ENCODE results near the gene ACOXL. TPM values are rescaled to one million over a fixed set of nuclear protein-coding genes. Genes with fewer than 3 reads are reported as not detected.

Gene ACOXL
- polyA plus RNA-seq, 2 donors, result not detected

DNA sequence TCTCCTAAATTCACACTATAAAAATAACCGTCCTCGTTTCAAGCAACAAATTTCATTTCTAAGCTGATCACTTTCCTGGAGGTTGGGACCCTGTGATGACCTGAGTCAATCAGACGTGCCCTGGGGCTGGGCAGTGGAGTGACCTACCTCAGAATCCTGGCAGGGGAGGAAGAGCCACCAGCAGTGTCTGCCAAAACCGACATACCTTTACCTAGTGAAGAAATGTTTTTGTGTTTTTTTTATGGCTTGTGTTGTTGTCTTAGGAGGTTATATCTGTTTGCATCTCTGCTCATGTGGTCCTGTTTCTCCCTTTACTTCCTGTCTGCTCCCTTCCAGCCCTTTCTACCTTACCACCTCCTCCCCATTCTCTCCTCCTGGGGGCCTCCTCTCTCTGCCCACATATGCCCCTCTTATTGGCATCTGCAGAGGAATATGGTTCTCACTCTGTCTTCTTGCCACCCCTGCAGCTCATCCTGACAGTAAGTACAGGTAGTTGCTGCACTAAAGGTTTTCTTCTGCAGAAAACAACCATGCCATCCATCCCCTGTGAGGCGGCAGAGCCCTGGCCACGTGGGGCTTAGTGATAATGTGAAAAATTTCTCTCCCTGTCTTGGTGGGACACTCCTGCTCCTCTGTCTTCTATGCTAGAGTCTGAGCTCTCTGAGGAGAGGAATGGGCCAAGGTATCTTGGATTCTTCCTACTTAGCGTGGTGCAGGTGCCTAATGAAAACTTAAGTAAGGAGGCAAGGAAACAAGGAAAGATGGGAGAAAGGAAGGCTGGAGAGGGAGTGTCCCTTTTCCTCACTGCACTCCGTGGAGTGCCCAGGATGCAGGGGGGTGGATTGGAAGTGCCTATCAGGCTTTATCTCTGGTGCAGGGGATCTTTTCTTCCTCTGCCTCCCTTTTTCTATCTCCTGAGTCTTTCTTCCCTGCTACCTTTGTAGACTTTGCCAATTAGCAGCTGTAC is 15.4 kb downstream of the ACOXL start:
- Histone ChIP-seq H3K4me1 (ENCODE audit: control insufficient read depth in 2 of 2, insufficient read depth in 2 of 2, low read length in 1 of 2) (no peaks in the 10 kb centered on the region), H3K27ac (ENCODE audit: low read depth in 2 of 2, low read length in 1 of 2) (no peak overlapping the region), H3K4me3 (ENCODE audit: low read depth in 1 of 2, low read length in 2 of 2) (no peak overlapping the region), H3K36me3 (ENCODE audit: control insufficient read depth in 2 of 2, insufficient read depth in 2 of 2, low read length in 1 of 2) (no peaks in the 10 kb centered on the region), H3K27me3 (ENCODE audit: control insufficient read depth in 1 of 2, insufficient read depth in 2 of 2, low read length in 2 of 2) (no peaks in the 10 kb centered on the region), H3K9me3 (ENCODE audit: control insufficient read depth in 2 of 2, insufficient read depth in 1 of 2, low read depth in 1 of 2, low read length in 1 of 2) (no peaks in the 10 kb centered on the region)
- WGBS, 2 donors, result 50 to 55% methylated on average over 8 of the region's 8 CpGs

DNA sequence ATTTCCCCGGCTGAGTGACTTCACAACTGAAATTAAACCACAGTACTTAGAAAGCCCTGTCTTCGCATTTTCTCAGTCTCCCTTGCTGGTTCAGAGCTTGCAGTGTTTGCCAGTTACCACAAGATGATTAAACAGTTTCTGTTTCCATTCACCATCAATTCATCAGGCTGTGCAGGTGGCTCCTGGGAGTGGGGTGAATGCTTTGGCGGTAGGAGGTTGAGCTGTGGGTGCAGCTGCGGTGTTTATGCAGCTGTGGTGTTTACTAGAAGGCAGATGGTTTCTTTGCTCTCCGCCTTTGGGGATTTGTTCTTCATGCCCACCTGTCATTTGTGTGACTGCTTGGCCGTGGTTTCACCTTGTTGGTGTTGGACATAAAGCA is 16.1 kb downstream of the ACOXL start:
- Histone ChIP-seq H3K4me1 (ENCODE audit: control insufficient read depth in 2 of 2, insufficient read depth in 2 of 2, low read length in 1 of 2) (no peaks in the 10 kb centered on the region), H3K9me3 (ENCODE audit: control insufficient read depth in 2 of 2, insufficient read depth in 1 of 2, low read depth in 1 of 2, low read length in 1 of 2) (no peaks in the 10 kb centered on the region), H3K4me3 (ENCODE audit: low read depth in 1 of 2, low read length in 2 of 2) (no peak overlapping the region), H3K27me3 (ENCODE audit: control insufficient read depth in 1 of 2, insufficient read depth in 2 of 2, low read length in 2 of 2) (no peaks in the 10 kb centered on the region), H3K36me3 (ENCODE audit: control insufficient read depth in 2 of 2, insufficient read depth in 2 of 2, low read length in 1 of 2) (no peaks in the 10 kb centered on the region), H3K27ac (ENCODE audit: low read depth in 2 of 2, low read length in 1 of 2) (no peak overlapping the region)
- 16 to 17% methylated on average over 6 of the region's 6 CpGs for WGBS, 2 donors

DNA sequence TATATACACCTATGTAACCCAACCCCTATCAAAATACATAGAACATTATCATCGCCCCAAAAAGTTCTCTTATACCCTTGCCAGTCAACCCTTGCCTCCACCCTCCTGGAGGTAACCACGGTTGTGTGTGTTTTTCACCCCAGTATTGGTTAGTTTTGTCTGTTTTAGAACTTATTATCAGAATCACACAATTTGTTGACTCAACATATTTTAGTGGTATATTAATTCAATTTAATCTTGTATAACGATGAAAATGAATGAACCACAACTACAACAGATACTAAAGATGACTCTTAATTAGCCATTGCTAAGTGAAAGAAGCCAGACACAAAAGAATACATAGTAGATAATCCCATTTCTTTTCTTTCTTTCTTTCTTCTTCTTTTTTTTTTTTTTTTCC is 19.3 kb downstream of the ACOXL start:
- WGBS, 2 donors, result 86% methylated on average over 3 of the region's 3 CpGs
- Histone ChIP-seq H3K9me3 (ENCODE audit: control insufficient read depth in 2 of 2, insufficient read depth in 1 of 2, low read depth in 1 of 2, low read length in 1 of 2) (no peaks in the 10 kb centered on the region), H3K27ac (ENCODE audit: low read depth in 2 of 2, low read length in 1 of 2) (no peak overlapping the region), H3K36me3 (ENCODE audit: control insufficient read depth in 2 of 2, insufficient read depth in 2 of 2, low read length in 1 of 2) (no peaks in the 10 kb centered on the region), H3K4me3 (ENCODE audit: low read depth in 1 of 2, low read length in 2 of 2) (no peak overlapping the region), H3K4me1 (ENCODE audit: control insufficient read depth in 2 of 2, insufficient read depth in 2 of 2, low read length in 1 of 2) (no peaks in the 10 kb centered on the region), H3K27me3 (ENCODE audit: control insufficient read depth in 1 of 2, insufficient read depth in 2 of 2, low read length in 2 of 2) (no peaks in the 10 kb centered on the region)

DNA sequence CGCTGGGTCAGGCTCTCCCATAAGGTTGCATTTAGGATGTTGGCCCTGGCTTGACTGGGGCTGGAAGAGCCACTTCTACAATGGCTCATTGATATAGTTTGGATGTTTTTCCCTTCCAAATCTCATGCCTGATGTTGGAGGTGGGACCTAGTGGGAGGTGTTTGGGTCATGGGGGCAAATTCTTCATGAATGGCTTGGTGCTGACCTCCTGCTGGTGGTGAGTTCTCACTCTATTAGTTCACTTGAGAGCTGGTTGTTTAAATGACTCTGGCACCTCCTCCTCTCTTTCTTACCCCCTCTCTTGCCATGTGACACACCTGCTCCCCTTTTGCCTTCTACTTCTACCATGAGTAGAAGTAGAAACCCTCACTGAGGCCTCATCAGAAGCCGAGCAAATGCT is 20.5 kb downstream of the ACOXL start:
- no peaks in the 10 kb centered on the region for H3K9me3 ChIP-seq (ENCODE audit: control insufficient read depth in 2 of 2, insufficient read depth in 1 of 2, low read depth in 1 of 2, low read length in 1 of 2)
- H3K27me3 ChIP-seq (ENCODE audit: control insufficient read depth in 1 of 2, insufficient read depth in 2 of 2, low read length in 2 of 2), result no peaks in the 10 kb centered on the region
- H3K36me3 ChIP-seq (ENCODE audit: control insufficient read depth in 2 of 2, insufficient read depth in 2 of 2, low read length in 1 of 2), result no peaks in the 10 kb centered on the region
- H3K4me3 ChIP-seq (ENCODE audit: low read depth in 1 of 2, low read length in 2 of 2), result no peak overlapping the region
- H3K27ac ChIP-seq (ENCODE audit: low read depth in 2 of 2, low read length in 1 of 2), result no peak overlapping the region
- 88 to 92% methylated on average over 2 of the region's 2 CpGs for WGBS, 2 donors
- H3K4me1 ChIP-seq (ENCODE audit: control insufficient read depth in 2 of 2, insufficient read depth in 2 of 2, low read length in 1 of 2), result no peaks in the 10 kb centered on the region

DNA sequence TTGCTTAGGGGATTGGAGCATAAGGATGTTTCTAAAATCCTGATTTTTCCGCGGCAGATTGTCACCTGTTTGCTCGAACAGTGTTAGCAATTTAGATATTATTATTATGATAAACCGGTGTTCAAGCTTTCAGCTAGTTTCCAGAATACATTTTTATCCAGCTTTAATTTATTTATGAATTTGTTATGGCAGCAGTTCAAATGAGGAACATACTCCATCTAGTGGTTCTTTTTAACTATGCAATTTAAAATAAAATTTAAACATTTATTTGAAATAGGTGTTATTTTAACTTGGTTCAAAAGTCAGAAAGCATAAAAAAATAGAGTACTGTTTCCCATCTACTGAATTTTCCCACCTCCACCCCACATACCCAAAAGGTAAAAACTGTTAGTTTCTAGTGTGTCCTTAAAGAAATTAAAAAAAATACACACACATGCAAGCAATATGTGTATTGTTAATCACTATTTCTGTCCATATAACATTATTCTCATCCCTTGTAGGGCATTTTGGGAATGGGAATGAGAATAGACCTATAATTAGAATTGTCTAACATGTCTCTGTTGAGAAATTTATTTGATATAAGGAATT is 23.2 kb downstream of the ACOXL start:
- no peaks in the 10 kb centered on the region for H3K36me3 ChIP-seq (ENCODE audit: control insufficient read depth in 2 of 2, insufficient read depth in 2 of 2, low read length in 1 of 2)
- 30 to 34% methylated on average over 4 of the region's 4 CpGs for WGBS, 2 donors
- no peaks in the 10 kb centered on the region for H3K9me3 ChIP-seq (ENCODE audit: control insufficient read depth in 2 of 2, insufficient read depth in 1 of 2, low read depth in 1 of 2, low read length in 1 of 2)
- H3K4me3 ChIP-seq (ENCODE audit: low read depth in 1 of 2, low read length in 2 of 2), result no peak overlapping the region
- H3K27ac ChIP-seq (ENCODE audit: low read depth in 2 of 2, low read length in 1 of 2), result no peak overlapping the region
- H3K27me3 ChIP-seq (ENCODE audit: control insufficient read depth in 1 of 2, insufficient read depth in 2 of 2, low read length in 2 of 2), result no peaks in the 10 kb centered on the region
- no peaks in the 10 kb centered on the region for H3K4me1 ChIP-seq (ENCODE audit: control insufficient read depth in 2 of 2, insufficient read depth in 2 of 2, low read length in 1 of 2)

DNA sequence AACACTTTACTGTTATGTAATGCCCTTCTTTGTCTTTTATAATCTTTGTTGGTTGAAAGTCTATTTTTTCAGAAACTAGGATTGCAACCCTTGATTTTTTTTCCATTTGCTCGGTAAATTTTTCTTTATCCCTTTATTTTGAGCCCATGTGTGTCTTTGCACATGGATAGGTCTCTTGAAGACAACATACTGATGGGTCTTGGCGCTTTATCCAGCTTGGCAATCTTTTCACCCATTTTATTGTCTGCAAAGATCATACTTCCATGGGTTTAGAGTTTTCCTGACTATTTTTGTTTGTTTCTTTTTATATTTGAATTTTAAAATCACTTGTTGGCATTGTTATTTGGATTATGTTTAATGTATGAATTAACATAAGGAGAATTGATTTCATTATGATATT is 27.0 kb downstream of the ACOXL start:
- Histone ChIP-seq H3K9me3 (ENCODE audit: control insufficient read depth in 2 of 2, insufficient read depth in 1 of 2, low read depth in 1 of 2, low read length in 1 of 2) (peaks cover 0 to 2% of the 10 kb centered on the region in 2 donors), H3K36me3 (ENCODE audit: control insufficient read depth in 2 of 2, insufficient read depth in 2 of 2, low read length in 1 of 2) (no peaks in the 10 kb centered on the region), H3K4me1 (ENCODE audit: control insufficient read depth in 2 of 2, insufficient read depth in 2 of 2, low read length in 1 of 2) (no peaks in the 10 kb centered on the region), H3K4me3 (ENCODE audit: low read depth in 1 of 2, low read length in 2 of 2) (no peak overlapping the region), H3K27me3 (ENCODE audit: control insufficient read depth in 1 of 2, insufficient read depth in 2 of 2, low read length in 2 of 2) (peaks cover 0 to 3% of the 10 kb centered on the region in 2 donors), H3K27ac (ENCODE audit: low read depth in 2 of 2, low read length in 1 of 2) (no peak overlapping the region)
- 85 to 89% methylated on average over 2 of the region's 2 CpGs for WGBS, 2 donors

DNA sequence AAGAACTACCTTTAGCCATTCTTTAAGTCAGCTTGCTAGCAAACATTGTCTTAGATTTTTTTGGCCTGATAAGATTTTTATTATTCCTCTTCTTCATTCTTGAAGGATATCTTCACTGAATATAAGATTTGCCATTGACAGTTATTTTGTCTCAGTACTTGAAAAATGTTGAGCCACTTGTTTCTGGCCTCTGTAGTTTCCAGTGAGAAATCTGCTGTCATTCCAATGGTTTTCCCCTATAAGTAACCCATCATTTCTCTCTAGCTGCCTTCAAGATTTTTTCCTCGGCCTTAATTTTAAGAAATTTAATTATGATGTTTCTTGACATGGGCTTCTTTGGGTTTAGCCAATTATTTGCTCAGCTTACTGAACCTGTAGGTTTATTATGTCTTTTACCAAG is 32.6 kb downstream of the ACOXL start:
- H3K27me3 ChIP-seq (ENCODE audit: control insufficient read depth in 1 of 2, insufficient read depth in 2 of 2, low read length in 2 of 2), result peaks cover 0 to 3% of the 10 kb centered on the region in 2 donors
- no peak overlapping the region for H3K27ac ChIP-seq (ENCODE audit: low read depth in 2 of 2, low read length in 1 of 2)
- H3K4me3 ChIP-seq (ENCODE audit: low read depth in 1 of 2, low read length in 2 of 2), result no peak overlapping the region
- 99 to 100% methylated on average over 1 of the region's 1 CpG for WGBS, 2 donors
- H3K36me3 ChIP-seq (ENCODE audit: control insufficient read depth in 2 of 2, insufficient read depth in 2 of 2, low read length in 1 of 2), result no peaks in the 10 kb centered on the region
- H3K9me3 ChIP-seq (ENCODE audit: control insufficient read depth in 2 of 2, insufficient read depth in 1 of 2, low read depth in 1 of 2, low read length in 1 of 2), result peaks cover 2% of the 10 kb centered on the region in 2 donors
- no peaks in the 10 kb centered on the region for H3K4me1 ChIP-seq (ENCODE audit: control insufficient read depth in 2 of 2, insufficient read depth in 2 of 2, low read length in 1 of 2)

DNA sequence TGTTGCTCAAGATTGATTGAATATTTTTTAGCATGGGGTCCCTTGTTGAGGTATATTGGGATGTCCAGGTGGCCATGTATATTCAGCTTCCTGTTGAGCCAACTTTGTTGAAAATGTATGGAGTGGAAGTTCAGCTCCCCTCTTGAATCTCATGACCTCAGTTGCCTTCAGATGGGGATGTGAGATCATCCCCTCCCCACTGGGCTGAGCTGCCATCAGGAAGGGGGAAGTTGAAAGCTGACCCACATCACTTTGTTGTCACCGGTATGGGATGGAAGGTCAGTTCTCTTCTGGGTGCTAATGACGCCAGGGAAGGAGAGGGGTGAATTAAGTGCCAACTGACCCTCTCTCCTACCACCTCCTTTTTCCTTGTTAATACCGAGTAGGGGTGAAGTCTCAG is 33.9 kb downstream of the ACOXL start:
- 84 to 87% methylated on average over 3 of the region's 3 CpGs for WGBS, 2 donors
- Histone ChIP-seq H3K4me1 (ENCODE audit: control insufficient read depth in 2 of 2, insufficient read depth in 2 of 2, low read length in 1 of 2) (peaks cover 0 to 2% of the 10 kb centered on the region in 2 donors), H3K9me3 (ENCODE audit: control insufficient read depth in 2 of 2, insufficient read depth in 1 of 2, low read depth in 1 of 2, low read length in 1 of 2) (peaks cover 2% of the 10 kb centered on the region in 2 donors), H3K27ac (ENCODE audit: low read depth in 2 of 2, low read length in 1 of 2) (no peak overlapping the region), H3K4me3 (ENCODE audit: low read depth in 1 of 2, low read length in 2 of 2) (no peak overlapping the region), H3K27me3 (ENCODE audit: control insufficient read depth in 1 of 2, insufficient read depth in 2 of 2, low read length in 2 of 2) (peaks cover 0 to 3% of the 10 kb centered on the region in 2 donors), H3K36me3 (ENCODE audit: control insufficient read depth in 2 of 2, insufficient read depth in 2 of 2, low read length in 1 of 2) (no peaks in the 10 kb centered on the region)

DNA sequence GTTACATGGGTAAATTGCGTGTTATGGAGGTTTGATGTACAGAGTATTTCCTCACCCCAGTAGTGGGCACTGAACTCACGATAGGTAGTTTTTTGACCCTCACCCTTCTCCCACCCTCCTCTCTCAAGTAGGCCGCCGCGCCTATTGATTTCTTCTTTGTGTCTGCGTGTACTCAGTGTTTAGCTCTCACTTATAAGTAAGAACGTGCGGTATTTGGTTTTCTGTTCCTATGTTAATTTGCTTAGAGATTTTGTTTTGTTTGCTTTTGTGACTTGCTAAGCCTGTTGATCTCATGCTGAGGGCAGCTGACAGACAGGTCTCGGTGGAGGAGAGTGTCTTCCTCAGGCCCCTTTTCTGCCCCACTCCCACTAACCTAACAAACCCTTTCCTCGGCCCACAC is 36.2 kb downstream of the ACOXL start:
- no peaks in the 10 kb centered on the region for H3K27me3 ChIP-seq (ENCODE audit: control insufficient read depth in 1 of 2, insufficient read depth in 2 of 2, low read length in 2 of 2)
- WGBS, 2 donors, result 74 to 77% methylated on average over 10 of the region's 10 CpGs
- H3K4me1 ChIP-seq (ENCODE audit: control insufficient read depth in 2 of 2, insufficient read depth in 2 of 2, low read length in 1 of 2), result peaks cover 0 to 6% of the 10 kb centered on the region in 2 donors

More for the DNA sequence above, 36.2 kb downstream of the ACOXL start:
- no peaks in the 10 kb centered on the region for H3K36me3 ChIP-seq (ENCODE audit: control insufficient read depth in 2 of 2, insufficient read depth in 2 of 2, low read length in 1 of 2)
- no peak overlapping the region for H3K4me3 ChIP-seq (ENCODE audit: low read depth in 1 of 2, low read length in 2 of 2)
- no peak overlapping the region for H3K27ac ChIP-seq (ENCODE audit: low read depth in 2 of 2, low read length in 1 of 2)
- H3K9me3 ChIP-seq (ENCODE audit: control insufficient read depth in 2 of 2, insufficient read depth in 1 of 2, low read depth in 1 of 2, low read length in 1 of 2), result peaks cover 0 to 2% of the 10 kb centered on the region in 2 donors

Measured in esophagus (tissue), 2 donors.